ENCODE measurements around the gene APOL4.

APOL4 gene

DNA sequence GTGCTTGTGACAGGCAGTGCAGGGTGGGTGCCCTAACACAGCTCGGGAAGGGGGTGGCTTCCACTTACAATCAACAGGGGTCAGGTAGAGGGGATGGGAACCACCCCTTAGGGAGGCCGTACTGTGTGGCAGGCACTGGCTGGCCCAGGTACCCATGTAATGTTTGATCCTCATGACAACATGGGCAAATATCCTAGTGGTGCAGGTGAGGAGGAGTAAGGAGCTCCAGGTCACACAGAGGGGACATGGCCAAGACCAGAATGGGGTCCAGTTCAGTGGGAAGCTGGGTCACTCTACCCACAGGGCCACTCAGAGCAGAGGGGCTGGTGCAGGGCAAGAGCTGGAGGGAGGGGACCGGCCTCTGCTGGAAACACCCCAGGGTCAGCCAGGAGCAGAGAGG is 3.1 kb downstream of the APOL4 start:
- TF ChIP-seq, protein P1, sequence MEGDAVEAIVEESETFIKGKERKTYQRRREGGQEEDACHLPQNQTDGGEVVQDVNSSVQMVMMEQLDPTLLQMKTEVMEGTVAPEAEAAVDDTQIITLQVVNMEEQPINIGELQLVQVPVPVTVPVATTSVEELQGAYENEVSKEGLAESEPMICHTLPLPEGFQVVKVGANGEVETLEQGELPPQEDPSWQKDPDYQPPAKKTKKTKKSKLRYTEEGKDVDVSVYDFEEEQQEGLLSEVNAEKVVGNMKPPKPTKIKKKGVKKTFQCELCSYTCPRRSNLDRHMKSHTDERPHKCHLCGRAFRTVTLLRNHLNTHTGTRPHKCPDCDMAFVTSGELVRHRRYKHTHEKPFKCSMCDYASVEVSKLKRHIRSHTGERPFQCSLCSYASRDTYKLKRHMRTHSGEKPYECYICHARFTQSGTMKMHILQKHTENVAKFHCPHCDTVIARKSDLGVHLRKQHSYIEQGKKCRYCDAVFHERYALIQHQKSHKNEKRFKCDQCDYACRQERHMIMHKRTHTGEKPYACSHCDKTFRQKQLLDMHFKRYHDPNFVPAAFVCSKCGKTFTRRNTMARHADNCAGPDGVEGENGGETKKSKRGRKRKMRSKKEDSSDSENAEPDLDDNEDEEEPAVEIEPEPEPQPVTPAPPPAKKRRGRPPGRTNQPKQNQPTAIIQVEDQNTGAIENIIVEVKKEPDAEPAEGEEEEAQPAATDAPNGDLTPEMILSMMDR (IDR thresholded peaks at IDR 0.05; ENCODE audit: low read depth, low read length): no peak
- Histone ChIP-seq H3K9me3 (no peaks in the 10 kb centered on the region), H3K4me1 (peaks cover 9% of the 10 kb centered on the region), H3K27me3 (no peaks in the 10 kb centered on the region), H3K4me3 (ENCODE audit: low read depth, low read length) (no peak overlapping the region), H3K36me3 (no peaks in the 10 kb centered on the region)
- DNase-seq: no peak

GRCh38 chr22:36197514-36198146 is 4.0 kb downstream of the APOL4 start:
- no peaks in the 10 kb centered on the region for H3K9me3 ChIP-seq
- H3K36me3 ChIP-seq: no peaks in the 10 kb centered on the region
- peaks cover 9% of the 10 kb centered on the region; the same call in 1 of the 2 replicates for H3K4me1 ChIP-seq
- DNase-seq: no peak
- no peak overlapping the region for H3K4me3 ChIP-seq (ENCODE audit: low read depth, low read length)
- H3K27me3 ChIP-seq: no peaks in the 10 kb centered on the region
- TF ChIP-seq, protein P1 (IDR thresholded peaks at IDR 0.05; ENCODE audit: low read depth, low read length): no peak

- H3K4me3 ChIP-seq (ENCODE audit: low read depth, low read length): no peak overlapping the region
- no peaks in the 10 kb centered on the region for H3K36me3 ChIP-seq
- TF ChIP-seq, protein P1 (IDR thresholded peaks at IDR 0.05; ENCODE audit: low read depth, low read length): no peak
- H3K9me3 ChIP-seq: no peaks in the 10 kb centered on the region
- DNase-seq: peak; percentile 31
- H3K4me1 ChIP-seq: peaks cover 9% of the 10 kb centered on the region; the same call in 1 of the 2 replicates
- no peaks in the 10 kb centered on the region for H3K27me3 ChIP-seq
Observed at GRCh38 chr22:36197065-36197440, 4.6 kb downstream of the APOL4 start.

GRCh38 chr22:36196254-36197064 is 5.2 kb downstream of the APOL4 start:
- H3K4me3 ChIP-seq (ENCODE audit: low read depth, low read length): no peak overlapping the region
- H3K36me3 ChIP-seq: no peaks in the 10 kb centered on the region
- no peaks in the 10 kb centered on the region for H3K9me3 ChIP-seq
- H3K27me3 ChIP-seq: no peaks in the 10 kb centered on the region
- TF ChIP-seq, protein P1 (IDR thresholded peaks at IDR 0.05; ENCODE audit: low read depth, low read length): no peak
- H3K4me1 ChIP-seq: peaks cover 9% of the 10 kb centered on the region; the same call in 1 of the 2 replicates
- no peak for DNase-seq

DNA sequence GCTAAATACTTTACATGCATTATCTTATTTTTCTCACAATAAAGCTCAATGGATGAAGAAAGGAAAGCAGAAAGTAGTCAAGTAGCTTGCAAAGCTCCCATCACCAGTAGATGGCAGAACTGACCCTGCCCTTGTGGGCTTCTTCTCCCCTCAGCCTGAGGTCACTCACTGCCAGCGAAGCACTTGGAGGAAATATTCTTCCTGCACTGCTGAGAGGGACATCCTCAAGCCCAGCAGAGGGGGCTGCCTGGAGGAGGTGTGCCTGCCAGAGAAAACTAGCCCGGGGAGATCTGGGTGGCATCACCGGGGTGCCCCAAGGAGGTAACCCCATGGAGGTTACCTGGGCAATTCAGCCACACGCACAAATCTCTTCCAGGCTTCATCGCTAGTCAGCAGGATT is 6.6 kb downstream of the APOL4 start:
- H3K4me1 ChIP-seq: peaks cover 9% of the 10 kb centered on the region; the same call in 1 of the 2 replicates
- peak; percentile 69 for DNase-seq

More for the DNA sequence above, 6.6 kb downstream of the APOL4 start:
- TF ChIP-seq, protein P1 (IDR thresholded peaks at IDR 0.05; ENCODE audit: low read depth, low read length): peak; percentile 89
- H3K9me3 ChIP-seq: no peaks in the 10 kb centered on the region
- H3K27me3 ChIP-seq: no peaks in the 10 kb centered on the region
- H3K36me3 ChIP-seq: no peaks in the 10 kb centered on the region
- no peak overlapping the region for H3K4me3 ChIP-seq (ENCODE audit: low read depth, low read length)

Measured in BE2C (cell line).